Smooth muscle cell (in vitro differentiated cells): ENCODE measurements around the gene ATP2C1. TPM values are rescaled to one million over a fixed set of nuclear protein-coding genes. Genes with fewer than 3 reads are reported as not detected.

ENCODE experiments used
- DNase-seq: peaks from one replicate; lab custom pipeline; 2025; ENCODE audit not compliant: unreplicated experiment; lab: John Stamatoyannopoulos, UW
- H2AFZ ChIP-seq: fragments of 200-600 bp; sonication (generic); 2 replicates; pipeline ENCODE4 v1.6.0; 2016; ENCODE audit warnings: antibody characterized with exemption, low read depth, mild to moderate bottlenecking
- H3F3A ChIP-seq: fragments of 200-600 bp; sonication (generic); 2 replicates; pipeline ENCODE4 v1.6.0; 2017; ENCODE audit warnings: antibody characterized with exemption, low read depth
- H3K27ac ChIP-seq: fragments of 200-600 bp; sonication (generic); 2 replicates; pipeline ENCODE4 v1.5.1; 2016; ENCODE audit warnings: low read depth, mild to moderate bottlenecking
- H3K27me3 ChIP-seq: fragments of 200-600 bp; sonication (generic); 2 replicates; pipeline ENCODE4 v1.6.1; 2016; ENCODE audit warnings: low read depth, mild to moderate bottlenecking
- H3K36me3 ChIP-seq: fragments of 200-600 bp; sonication (generic); 2 replicates; pipeline ENCODE4 v1.5.1; 2016; ENCODE audit warnings: low read depth
- H3K4me1 ChIP-seq: fragments of 200-600 bp; sonication (generic); 2 replicates; pipeline ENCODE4 v1.5.1; 2016; ENCODE audit warnings: low read depth
- H3K4me2 ChIP-seq: fragments of 200-600 bp; sonication (generic); 2 replicates; pipeline ENCODE4 v1.6.0; 2016; ENCODE audit warnings: mild to moderate bottlenecking
- H3K4me3 ChIP-seq: fragments of 200-600 bp; sonication (generic); 2 replicates; pipeline ENCODE4 v1.5.1; 2016; ENCODE audit warnings: mild to moderate bottlenecking
- H3K79me2 ChIP-seq: fragments of 200-600 bp; sonication (generic); 2 replicates; pipeline ENCODE4 v1.6.0; 2016; ENCODE audit warnings: low read depth, mild to moderate bottlenecking
- H3K9ac ChIP-seq: fragments of 200-600 bp; sonication (generic); 2 replicates; pipeline ENCODE4 v1.6.0; 2016; ENCODE audit warnings: low read depth
- H3K9me3 ChIP-seq: fragments of 200-600 bp; sonication (generic); replicated peaks from 2 replicates; pipeline ENCODE4 v1.5.1; 2016; ENCODE audit warnings: low read depth
- H4K20me1 ChIP-seq: fragments of 200-600 bp; sonication (generic); 2 replicates; pipeline ENCODE4 v1.6.0; 2016; ENCODE audit warnings: low read depth
- CTCF ChIP-seq: fragments of 200-600 bp; sonication (generic); IDR thresholded peaks from 2 replicates; pipeline ENCODE4 v1.5.1; 2017; ENCODE audit warnings: borderline replicate concordance, mild to moderate bottlenecking, antibody characterized with exemption; ENCODE audit not compliant: insufficient read depth, poor library complexity, severe bottlenecking
- WGBS: methylation state at CpG from one replicate; pipeline ENCODE4 v1.1.7; 2016; ENCODE audit warnings: low lambda C conversion rate; 5-methylcytosine and 5-hydroxymethylcytosine counted together
- polyA plus RNA-seq: library from polyadenylated mRNA; unstranded; fragments of >200 nt; fragmentation: Nextera tagmentation; extraction: Ambion mirVana; gene quantifications from 2 replicates; pipeline ENCODE4 v1.2.1, GENCODE V29; 2016
- total RNA-seq: library from RNA; depleted of rRNA; stranded (reverse); fragments of >200 nt; gene quantifications from 2 replicates; pipeline ENCODE4 v1.2.3, GENCODE V29; 2014

ATP2C1 gene
- total and polyA plus RNA-seq, 2 experiments from 2014 or later, result 36.0 to 85.9 TPM

- 100% methylated on average over 1 of the region's 1 CpG for WGBS
- no peaks in the 10 kb centered on the region for H3K9me3 ChIP-seq
- H3K27me3 ChIP-seq, result no peaks in the 10 kb centered on the region
- H3K4me2 ChIP-seq, result no peak overlapping the region
- peaks cover 4% of the 10 kb centered on the region for H3K36me3 ChIP-seq
- H2AFZ ChIP-seq, result no peak overlapping the region
- H3K27ac ChIP-seq, result peak overlapping the region; percentile 4
- H3K79me2 ChIP-seq, result peaks cover 22% of the 10 kb centered on the region
- H4K20me1 ChIP-seq, result peaks cover 31% of the 10 kb centered on the region
- no peak for TF ChIP-seq CTCF
- H3K4me3 ChIP-seq, result no peak overlapping the region
- no peaks in the 10 kb centered on the region for H3K4me1 ChIP-seq
- DNase-seq, result no peak
- H3F3A ChIP-seq, result no peaks in the 10 kb centered on the region
- H3K9ac ChIP-seq, result no peak overlapping the region
These were observed 40.0 kb downstream of the ATP2C1 start for GRCh38 chr3:130933801-130934345.

GRCh38 chr3:130934442-130935089 is 40.7 kb downstream of the ATP2C1 start:
- H3K79me2 ChIP-seq, result peaks cover 22% of the 10 kb centered on the region
- no peaks in the 10 kb centered on the region for H3K27me3 ChIP-seq
- H3K9ac ChIP-seq, result no peak overlapping the region
- H3K27ac ChIP-seq, result no peak overlapping the region
- no peaks in the 10 kb centered on the region for H3F3A ChIP-seq
- no peak overlapping the region for H3K4me3 ChIP-seq
- H2AFZ ChIP-seq, result no peak overlapping the region
- no peaks in the 10 kb centered on the region for H3K4me1 ChIP-seq
- no peaks in the 10 kb centered on the region for H3K9me3 ChIP-seq
- WGBS, result 97% methylated on average over 4 of the region's 4 CpGs
- DNase-seq, result no peak
- TF ChIP-seq CTCF, result no peak
- peaks cover 25% of the 10 kb centered on the region for H4K20me1 ChIP-seq
- H3K36me3 ChIP-seq, result peaks cover 4% of the 10 kb centered on the region
- no peak overlapping the region for H3K4me2 ChIP-seq

GRCh38 chr3:130935761-130936492 is 42.0 kb downstream of the ATP2C1 start:
- H3K79me2 ChIP-seq, result peaks cover 9% of the 10 kb centered on the region
- no peak overlapping the region for H3K27ac ChIP-seq
- no peaks in the 10 kb centered on the region for H3K27me3 ChIP-seq
- no peak overlapping the region for H3K9ac ChIP-seq
- no peaks in the 10 kb centered on the region for H3K4me1 ChIP-seq
- no peak for TF ChIP-seq CTCF
- H3K9me3 ChIP-seq, result no peaks in the 10 kb centered on the region
- H3F3A ChIP-seq, result no peaks in the 10 kb centered on the region
- peaks cover 21% of the 10 kb centered on the region for H4K20me1 ChIP-seq
- no peak overlapping the region for H3K4me3 ChIP-seq
- no peak overlapping the region for H3K4me2 ChIP-seq
- H3K36me3 ChIP-seq, result peaks cover 4% of the 10 kb centered on the region
- DNase-seq, result no peak
- H2AFZ ChIP-seq, result no peak overlapping the region
- 93% methylated on average over 4 of the region's 4 CpGs for WGBS
